PFSK-1 (cell line): Measurements from ENCODE around the gene DDX54.

ENCODE experiments used
- FOXP2 ChIP-seq: optimal IDR thresholded peaks from 2 replicates; pipeline ENCODE3; 2011; ENCODE audit warnings: borderline replicate concordance, control low read depth, inconsistent platforms; ENCODE audit not compliant: insufficient read depth; ENCODE audit errors: extremely low read length, extremely low read depth
- POLR2AphosphoS5 ChIP-seq: IDR thresholded peaks from 2 replicates; pipeline ENCODE4 v1.6.1; 2012; ENCODE audit warnings: low read depth, mild to moderate bottlenecking, control low read depth, low read length, moderate library complexity
- REST ChIP-seq, 2 experiments: IDR thresholded peaks; 2 replicates each; pipeline versions ENCODE4 v1.6.1 to v1.8.0; 2011 to 2012; ENCODE audit warnings: low read depth in 2 of 2, low read length in 2 of 2, control low read depth in 1 of 2, inconsistent platforms in 1 of 2, mild to moderate bottlenecking in 1 of 2, moderate library complexity in 1 of 2; ENCODE audit not compliant: insufficient read depth in 1 of 2
- SIN3A ChIP-seq: IDR thresholded peaks from 2 replicates; pipeline ENCODE4 v1.6.1; 2012; ENCODE audit warnings: mild to moderate bottlenecking, low read length, moderate library complexity, borderline replicate concordance; ENCODE audit not compliant: insufficient read depth
- TAF1 ChIP-seq: IDR thresholded peaks from 2 replicates; pipeline ENCODE4 v1.6.1; 2012; ENCODE audit warnings: low read length, control low read depth, borderline replicate concordance; ENCODE audit not compliant: insufficient read depth

Gene DDX54

GRCh38 chr12:113112043-113112899 lies 73.0 kb downstream of the DDX54 start:
- TF ChIP-seq FOXP2 (no peak), POLR2AphosphoS5 (no peak), SIN3A (no peak), TAF1 (no peak), REST (IDR thresholded peaks at IDR 0.05; ENCODE audit: insufficient read depth in 1 of 2, low read depth in 2 of 2, low read length in 2 of 2) (no peak)

- no peak for TF ChIP-seq SIN3A
- TF ChIP-seq TAF1, result no peak
- no peak for TF ChIP-seq FOXP2
- no peak for TF ChIP-seq POLR2AphosphoS5
- no peak for TF ChIP-seq REST (IDR thresholded peaks at IDR 0.05; ENCODE audit: insufficient read depth in 1 of 2, low read depth in 2 of 2, low read length in 2 of 2)
Observed at GRCh38 chr12:113111247-113111646, 74.0 kb downstream of the DDX54 start.

- no peak for TF ChIP-seq SIN3A
- TF ChIP-seq REST (IDR thresholded peaks at IDR 0.05; ENCODE audit: insufficient read depth in 1 of 2, low read depth in 2 of 2, low read length in 2 of 2), result no peak
- TF ChIP-seq FOXP2, result no peak
- TF ChIP-seq TAF1, result no peak
- TF ChIP-seq POLR2AphosphoS5, result no peak
Observed at GRCh38 chr12:113109872-113110599, 75.2 kb downstream of the DDX54 start.

- TF ChIP-seq SIN3A, result no peak
- TF ChIP-seq FOXP2, result no peak
- TF ChIP-seq POLR2AphosphoS5, result no peak
- TF ChIP-seq REST (IDR thresholded peaks at IDR 0.05; ENCODE audit: insufficient read depth in 1 of 2, low read depth in 2 of 2, low read length in 2 of 2), result no peak
- no peak for TF ChIP-seq TAF1
Observed at GRCh38 chr12:113109360-113109759, 75.9 kb downstream of the DDX54 start.
